IPS-18a (cell line): ENCODE measurements around the gene GCM1.
"Not testable (repeated sequence)": the region's sequence is repeated elsewhere in the genome, so short reads cannot be mapped to it uniquely, and the experiment has no call there.

Experiments used
- H3K27ac ChIP-seq: one replicate; pipeline ENCODE4 v1.5.1; 2013; ENCODE audit warnings: low read length
- H3K27me3 ChIP-seq: one replicate; pipeline ENCODE4 v1.6.1; 2013; ENCODE audit warnings: mild to moderate bottlenecking, low read length; ENCODE audit not compliant: control insufficient read depth, insufficient read depth
- H3K36me3 ChIP-seq: one replicate; pipeline ENCODE4 v1.6.1; 2013; ENCODE audit warnings: low read depth, low read length; ENCODE audit not compliant: control insufficient read depth
- H3K4me1 ChIP-seq: one replicate; pipeline ENCODE4 v1.6.1; 2013; ENCODE audit warnings: low read depth, low read length; ENCODE audit not compliant: control insufficient read depth
- H3K4me3 ChIP-seq: one replicate; pipeline ENCODE4 v1.5.1; 2013; ENCODE audit warnings: low read length
- H3K9ac ChIP-seq: one replicate; pipeline ENCODE4 v1.6.1; 2013; ENCODE audit warnings: mild to moderate bottlenecking, low read length, moderate library complexity
- H3K9me3 ChIP-seq: one replicate; pipeline ENCODE4 v1.6.1; 2013; ENCODE audit warnings: low read depth, low read length; ENCODE audit not compliant: control insufficient read depth

Gene GCM1

GRCh38 chr6:53171605-53172467, 23.2 kb upstream of the GCM1 start:
- peaks cover 8% of the 10 kb centered on the region for H3K4me1 ChIP-seq
- no peaks in the 10 kb centered on the region for H3K9me3 ChIP-seq
- H3K27me3 ChIP-seq = no peaks in the 10 kb centered on the region
- H3K9ac ChIP-seq = no peak overlapping the region
- no peak overlapping the region for H3K27ac ChIP-seq
- no peaks in the 10 kb centered on the region for H3K36me3 ChIP-seq
- no peak overlapping the region for H3K4me3 ChIP-seq

- H3K4me1 ChIP-seq = peaks cover 8% of the 10 kb centered on the region
- H3K27ac ChIP-seq = no peak overlapping the region
- H3K4me3 ChIP-seq = no peak overlapping the region
- H3K9ac ChIP-seq = no peak overlapping the region
- H3K36me3 ChIP-seq = no peaks in the 10 kb centered on the region
- H3K9me3 ChIP-seq = peaks cover 3% of the 10 kb centered on the region
- H3K27me3 ChIP-seq = no peaks in the 10 kb centered on the region
Measured at GRCh38 chr6:53168516-53169267, 20.1 kb upstream of the GCM1 start.

- H3K36me3 ChIP-seq = no peaks in the 10 kb centered on the region
- peaks cover 8% of the 10 kb centered on the region for H3K4me1 ChIP-seq
- H3K9ac ChIP-seq = no peak overlapping the region
- no peak overlapping the region for H3K27ac ChIP-seq
- peaks cover 3% of the 10 kb centered on the region for H3K9me3 ChIP-seq
- H3K4me3 ChIP-seq = no peak overlapping the region
- H3K27me3 ChIP-seq = no peaks in the 10 kb centered on the region
Measured at GRCh38 chr6:53165293-53165692, 16.7 kb upstream of the GCM1 start.

GRCh38 chr6:53162606-53163005, 14.0 kb upstream of the GCM1 start:
- Histone ChIP-seq H3K36me3 (no peaks in the 10 kb centered on the region), H3K27ac (no peak overlapping the region), H3K9me3 (peaks cover 3% of the 10 kb centered on the region), H3K4me3 (no peak overlapping the region), H3K27me3 (no peaks in the 10 kb centered on the region), H3K4me1 (no peaks in the 10 kb centered on the region), H3K9ac (no peak overlapping the region)

GRCh38 chr6:53161481-53162009, 12.9 kb upstream of the GCM1 start:
- Histone ChIP-seq H3K27me3 (no peaks in the 10 kb centered on the region), H3K9me3 (peaks cover 3% of the 10 kb centered on the region), H3K4me3 (no peak overlapping the region), H3K9ac (no peak overlapping the region), H3K27ac (no peak overlapping the region), H3K36me3 (no peaks in the 10 kb centered on the region), H3K4me1 (no peaks in the 10 kb centered on the region)

- Histone ChIP-seq H3K27me3 (no peaks in the 10 kb centered on the region), H3K9me3 (peaks cover 3% of the 10 kb centered on the region), H3K9ac (no peak overlapping the region), H3K4me3 (no peak overlapping the region), H3K36me3 (no peaks in the 10 kb centered on the region), H3K27ac (no peak overlapping the region), H3K4me1 (no peaks in the 10 kb centered on the region)
Measured at GRCh38 chr6:53159558-53159957, 10.9 kb upstream of the GCM1 start.

GRCh38 chr6:53158076-53158475, 9.4 kb upstream of the GCM1 start:
- H3K27me3 ChIP-seq, H3K4me1 ChIP-seq, H3K36me3 ChIP-seq, H3K27ac ChIP-seq, H3K9ac ChIP-seq, H3K4me3 ChIP-seq, H3K9me3 ChIP-seq: not testable (repeated sequence)

GRCh38 chr6:53155279-53155678, 6.6 kb upstream of the GCM1 start:
- not testable (repeated sequence) for H3K27ac ChIP-seq

GRCh38 chr6:53154794-53155193, 6.2 kb upstream of the GCM1 start:
- no peaks in the 10 kb centered on the region for H3K27me3 ChIP-seq
- no peak overlapping the region for H3K4me3 ChIP-seq
- no peaks in the 10 kb centered on the region for H3K4me1 ChIP-seq
- H3K27ac ChIP-seq = no peak overlapping the region
- H3K9ac ChIP-seq = no peak overlapping the region
- H3K9me3 ChIP-seq = no peaks in the 10 kb centered on the region
- no peaks in the 10 kb centered on the region for H3K36me3 ChIP-seq

More at GRCh38 chr6:53155279-53155678, 6.6 kb upstream of the GCM1 start:
- H3K27me3 ChIP-seq, H3K9me3 ChIP-seq, H3K4me3 ChIP-seq, H3K36me3 ChIP-seq, H3K4me1 ChIP-seq, H3K9ac ChIP-seq: not testable (repeated sequence)

- H3K27ac ChIP-seq = no peak overlapping the region
- H3K4me1 ChIP-seq = no peaks in the 10 kb centered on the region
- H3K9ac ChIP-seq = no peak overlapping the region
- H3K36me3 ChIP-seq = no peaks in the 10 kb centered on the region
- H3K27me3 ChIP-seq = no peaks in the 10 kb centered on the region
- H3K9me3 ChIP-seq = no peaks in the 10 kb centered on the region
- no peak overlapping the region for H3K4me3 ChIP-seq
Measured at GRCh38 chr6:53154071-53154470, 5.4 kb upstream of the GCM1 start.

- H3K27me3 ChIP-seq = no peaks in the 10 kb centered on the region
- no peaks in the 10 kb centered on the region for H3K9me3 ChIP-seq
- H3K9ac ChIP-seq = no peak overlapping the region
- no peaks in the 10 kb centered on the region for H3K36me3 ChIP-seq
- H3K4me1 ChIP-seq = no peaks in the 10 kb centered on the region
- no peak overlapping the region for H3K4me3 ChIP-seq
- H3K27ac ChIP-seq = no peak overlapping the region
Measured at GRCh38 chr6:53152576-53152975, 3.9 kb upstream of the GCM1 start.
